Thyroid gland (tissue), 4 donors: ENCODE results near the gene TMED7. TPM values are rescaled to one million over a fixed set of nuclear protein-coding genes. Genes with fewer than 3 reads are reported as not detected.
"Not testable (repeated sequence)": the region's sequence is repeated elsewhere in the genome, so short reads cannot be mapped to it uniquely, and the experiment has no call there.

ENCODE experiments used
- DNase-seq, 2 donors: peaks; one replicate each; pipeline ENCODE4 v3.0.0-alpha.2; 2019
- H3K27ac ChIP-seq, 3 donors: fragments of 200-600 bp; sonication (generic); 1 replicate in 2 of 3; 2 replicates in 1 of 3; pipeline ENCODE4 v1.5.1; 2016 to 2019; ENCODE audit warnings: mild to moderate bottlenecking in 1 of 3, moderate library complexity in 1 of 3
- H3K27me3 ChIP-seq: fragments of 200-600 bp; sonication (generic); one replicate; pipeline ENCODE4 v1.5.1; 2019
- H3K36me3 ChIP-seq, 2 donors: fragments of 200-600 bp; sonication (generic); one replicate each; pipeline ENCODE4 v1.5.1; 2016 to 2019
- H3K4me1 ChIP-seq, 2 donors: fragments of 200-600 bp; sonication (generic); one replicate each; pipeline ENCODE4 v1.5.1; 2017 to 2019
- H3K4me3 ChIP-seq, 3 donors: fragments of 200-600 bp; sonication (generic); replicated peaks in 1 of 3; 1 replicate in 2 of 3; 2 replicates in 1 of 3; pipeline ENCODE4 v1.5.1; 2016; ENCODE audit warnings: mild to moderate bottlenecking in 1 of 3
- H3K9me3 ChIP-seq: fragments of 200-600 bp; sonication (generic); one replicate; pipeline ENCODE4 v1.5.1; 2017
- POLR2A ChIP-seq, 2 donors: fragments of 450-650 bp; IDR thresholded peaks; one replicate each; pipeline ENCODE4 v1.6.1; 2017; ENCODE audit warnings: antibody characterized with exemption in 2 of 2, mild to moderate bottlenecking in 2 of 2, moderate library complexity in 1 of 2
- WGBS, 2 donors: methylation state at CpG; one replicate each; pipeline ENCODE4 v1.1.5; 2017; 5-methylcytosine and 5-hydroxymethylcytosine counted together
- intact Hi-C: fragments of 100-400 bp; cut with DNase I; formaldehyde crosslinking; loops from one replicate; pipeline ENCODE4 v1.15.1; 2023
- total RNA-seq, 4 donors: library from RNA; depleted of rRNA; stranded (reverse); fragments of >200 nt; gene quantifications; one replicate each; pipeline ENCODE4 v1.2.3, GENCODE V29; 2016
- TF ChIP-seq, protein P1 (sequence below), 6 experiments: fragments of 200-600 bp in 3 of 6; fragments of 450-650 bp in 3 of 6; sonication (generic) in 3 of 6; IDR thresholded peaks; one replicate each; pipeline ENCODE4 v1.5.1; 2016 to 2019; ENCODE audit warnings: antibody characterized with exemption in 6 of 6, mild to moderate bottlenecking in 2 of 6, inconsistent platforms in 1 of 6, moderate library complexity in 1 of 6

The TMED7 gene
- 100 to 1,000 TPM; 137 to 198 (median 168) TPM for total RNA-seq

DNA sequence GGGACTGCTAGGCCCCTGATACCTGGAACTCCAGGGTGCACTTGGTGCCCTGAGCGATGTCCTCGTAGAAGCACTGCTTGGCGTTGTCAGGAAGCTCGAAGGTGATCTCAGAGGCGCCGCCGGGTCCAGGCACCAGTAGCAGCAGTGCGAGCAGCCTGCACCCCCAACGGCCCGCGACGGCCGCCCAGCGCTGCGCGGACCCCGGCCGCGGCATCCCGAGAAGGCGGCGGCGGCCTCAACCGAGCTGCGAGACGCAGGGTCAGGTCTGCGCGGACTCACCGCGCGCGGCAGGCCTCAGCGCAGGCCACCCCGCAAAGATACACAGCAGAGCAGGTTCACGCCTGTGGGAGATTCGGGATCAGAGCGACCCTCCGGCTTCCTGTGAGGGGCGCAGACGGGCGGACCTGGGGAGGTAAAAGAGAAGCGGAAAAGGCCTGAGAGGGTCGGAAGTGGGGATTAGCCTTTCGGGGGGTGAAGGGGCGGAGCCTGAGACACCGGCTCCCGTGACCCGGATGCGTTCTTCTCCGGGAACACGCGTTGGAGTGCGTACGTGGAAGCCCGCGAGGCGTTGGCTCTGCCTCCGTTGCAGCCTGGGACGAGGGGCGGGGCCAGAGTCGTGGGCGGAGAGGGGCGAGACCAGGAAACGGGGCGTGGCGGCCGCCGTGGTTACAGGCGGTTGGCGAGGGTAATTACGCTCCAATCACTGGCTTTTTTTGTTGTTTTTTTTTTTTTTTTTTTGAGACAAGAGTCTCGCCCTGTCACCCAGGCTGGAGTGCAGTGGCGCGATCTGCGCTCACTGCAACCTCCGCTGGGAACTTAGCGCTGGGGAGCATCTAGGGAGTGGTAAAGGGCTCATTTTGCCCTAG is at the start of gene TMED7:
TMED7 (minus strand) TSS at position 458 of the 866 bp plus-strand sequence; CDS start at position 214, 244 bp downstream.
- Histone ChIP-seq H3K4me3 (peak within 1 kb of the TSS; percentile 90 to 94 (median 92)), H3K27me3 (no peaks in the 10 kb centered on the region), H3K4me1 (peaks cover 26 to 27% of the 10 kb centered on the region in 2 donors), H3K27ac (peak within 1 kb of the TSS; percentile 84 to 96 (median 88)), H3K36me3 (no peaks in the 10 kb centered on the region), H3K9me3 (no peaks in the 10 kb centered on the region)
- peak; percentile 100 for DNase-seq
- TF ChIP-seq, protein P1, sequence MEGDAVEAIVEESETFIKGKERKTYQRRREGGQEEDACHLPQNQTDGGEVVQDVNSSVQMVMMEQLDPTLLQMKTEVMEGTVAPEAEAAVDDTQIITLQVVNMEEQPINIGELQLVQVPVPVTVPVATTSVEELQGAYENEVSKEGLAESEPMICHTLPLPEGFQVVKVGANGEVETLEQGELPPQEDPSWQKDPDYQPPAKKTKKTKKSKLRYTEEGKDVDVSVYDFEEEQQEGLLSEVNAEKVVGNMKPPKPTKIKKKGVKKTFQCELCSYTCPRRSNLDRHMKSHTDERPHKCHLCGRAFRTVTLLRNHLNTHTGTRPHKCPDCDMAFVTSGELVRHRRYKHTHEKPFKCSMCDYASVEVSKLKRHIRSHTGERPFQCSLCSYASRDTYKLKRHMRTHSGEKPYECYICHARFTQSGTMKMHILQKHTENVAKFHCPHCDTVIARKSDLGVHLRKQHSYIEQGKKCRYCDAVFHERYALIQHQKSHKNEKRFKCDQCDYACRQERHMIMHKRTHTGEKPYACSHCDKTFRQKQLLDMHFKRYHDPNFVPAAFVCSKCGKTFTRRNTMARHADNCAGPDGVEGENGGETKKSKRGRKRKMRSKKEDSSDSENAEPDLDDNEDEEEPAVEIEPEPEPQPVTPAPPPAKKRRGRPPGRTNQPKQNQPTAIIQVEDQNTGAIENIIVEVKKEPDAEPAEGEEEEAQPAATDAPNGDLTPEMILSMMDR (IDR thresholded peaks at IDR 0.05): no peak
- TF ChIP-seq POLR2A (IDR thresholded peaks at IDR 0.05): peak in 1 of 2 donors; percentile 83
- WGBS, 2 donors: 0 to 1% methylated on average over 47 to 73 of the region's 77 CpGs
- intact Hi-C loops: no loop called here

DNA sequence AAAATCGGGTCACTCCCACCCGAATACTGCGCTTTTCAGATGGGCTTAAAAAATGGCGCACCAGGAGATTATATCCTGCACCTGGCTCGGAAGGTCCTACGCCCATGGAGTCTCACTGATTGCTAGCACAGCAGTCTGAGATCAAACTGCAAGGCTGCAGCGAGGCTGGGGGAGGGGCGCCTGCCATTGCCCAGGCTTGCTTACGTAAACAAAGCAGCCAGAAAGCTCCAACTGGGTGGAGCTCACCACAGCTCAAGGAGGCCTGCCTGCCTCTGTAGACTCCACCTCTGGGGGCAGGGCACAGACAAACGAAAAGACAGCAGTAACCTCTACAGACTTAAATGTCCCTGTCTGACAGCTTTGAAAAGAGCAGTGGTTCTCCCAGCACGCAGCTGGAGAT is 48.9 kb upstream of the TMED7 start:
- intact Hi-C loops, H3K4me3 ChIP-seq, H3K9me3 ChIP-seq, H3K27me3 ChIP-seq, H3K36me3 ChIP-seq, DNase-seq, H3K27ac ChIP-seq, H3K4me1 ChIP-seq: not testable (repeated sequence)
- WGBS, 2 donors: 58 to 89% methylated on average over 9 to 11 of the region's 11 CpGs

DNA sequence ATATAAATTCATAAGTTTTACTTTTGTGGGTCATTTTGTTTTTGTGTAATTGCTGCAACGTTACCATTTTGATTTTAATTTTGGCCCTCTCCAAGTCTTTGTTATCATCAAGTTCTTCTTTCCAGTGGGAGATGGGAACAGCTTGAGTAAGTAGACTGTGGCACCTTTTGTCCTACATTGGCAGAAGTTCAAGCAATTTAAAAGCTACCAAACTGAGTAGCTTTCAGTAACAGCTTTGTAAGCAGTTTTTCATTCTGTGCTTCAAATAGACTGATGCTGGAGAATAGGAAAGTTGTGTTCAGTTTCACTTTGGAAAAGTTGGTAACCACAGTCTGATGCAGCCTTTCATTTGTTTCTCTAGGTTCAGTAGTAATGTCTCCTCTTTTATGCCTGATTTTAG is 47.8 kb upstream of the TMED7 start:
- H3K36me3 ChIP-seq: no peaks in the 10 kb centered on the region
- no peak for TF ChIP-seq POLR2A (IDR thresholded peaks at IDR 0.05)
- TF ChIP-seq, protein P1 (IDR thresholded peaks at IDR 0.05): no peak
- no peak overlapping the region for H3K27ac ChIP-seq
- H3K27me3 ChIP-seq: no peaks in the 10 kb centered on the region
- intact Hi-C loops: no loop called here
- H3K4me1 ChIP-seq: no peaks in the 10 kb centered on the region
- 0% methylated on average over 1 of the region's 1 CpG for WGBS, 2 donors
- H3K9me3 ChIP-seq: no peaks in the 10 kb centered on the region
- no peak overlapping the region for H3K4me3 ChIP-seq
- no peak for DNase-seq

DNA sequence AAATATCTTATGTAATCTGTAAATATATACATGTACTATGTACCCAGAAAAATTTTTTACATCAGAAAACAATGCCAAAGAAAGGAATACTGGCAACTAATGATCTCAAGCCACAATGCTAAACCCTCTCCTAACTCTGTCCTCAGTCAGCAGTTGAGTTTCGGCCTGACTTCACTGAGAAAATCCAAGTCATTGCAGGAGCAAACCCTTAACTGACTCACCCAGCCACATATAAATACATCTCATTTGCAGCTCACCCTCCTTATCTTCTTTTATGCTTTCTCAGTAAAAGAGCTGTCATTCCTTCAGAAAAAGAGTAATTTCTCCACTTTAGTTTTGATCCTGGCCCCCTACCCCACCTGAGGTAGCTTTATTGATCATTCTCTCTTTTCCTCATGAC is 46.1 kb upstream of the TMED7 start:
- TF ChIP-seq, protein P1 (IDR thresholded peaks at IDR 0.05): no peak
- no peak for TF ChIP-seq POLR2A (IDR thresholded peaks at IDR 0.05)
- intact Hi-C loops: no loop called here
- H3K27me3 ChIP-seq: no peaks in the 10 kb centered on the region
- H3K9me3 ChIP-seq: no peaks in the 10 kb centered on the region
- H3K27ac ChIP-seq: no peak overlapping the region
- no peak overlapping the region for H3K4me3 ChIP-seq
- 84 to 98% methylated on average over 1 of the region's 1 CpG for WGBS, 2 donors
- no peaks in the 10 kb centered on the region for H3K4me1 ChIP-seq
- no peak for DNase-seq
- H3K36me3 ChIP-seq: no peaks in the 10 kb centered on the region

DNA sequence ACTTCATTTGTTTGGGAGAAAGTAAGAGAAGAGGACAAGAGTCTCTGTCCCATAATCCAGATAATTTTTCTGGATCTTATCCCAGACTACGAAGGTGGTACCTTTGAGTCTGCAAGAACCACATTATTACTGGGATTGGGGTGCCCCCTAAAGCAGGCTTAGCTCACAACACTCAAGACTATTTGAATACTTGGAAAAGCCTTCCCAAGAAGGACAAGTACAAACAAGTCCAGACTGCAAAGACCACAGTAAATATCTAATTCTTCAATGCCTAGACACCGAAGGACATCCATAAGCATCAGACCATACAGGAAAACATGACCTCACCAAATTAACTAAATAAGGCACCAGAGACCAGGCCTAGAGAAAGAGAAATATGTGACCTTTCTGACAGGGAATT is 40.2 kb upstream of the TMED7 start:
- H3K9me3 ChIP-seq: no peaks in the 10 kb centered on the region
- H3K4me1 ChIP-seq: peaks cover 0 to under 1% of the 10 kb centered on the region in 2 donors
- H3K27ac ChIP-seq: no peak overlapping the region
- WGBS, 2 donors: 46 to 100% methylated on average over 2 of the region's 2 CpGs
- intact Hi-C loops: no loop called here
- no peaks in the 10 kb centered on the region for H3K36me3 ChIP-seq
- TF ChIP-seq, protein P1 (IDR thresholded peaks at IDR 0.05): no peak
- TF ChIP-seq POLR2A (IDR thresholded peaks at IDR 0.05): no peak
- no peak overlapping the region for H3K4me3 ChIP-seq
- no peaks in the 10 kb centered on the region for H3K27me3 ChIP-seq
- no peak for DNase-seq
